Activated naive CD8-positive, alpha-beta T cell treated with anti-CD3 and anti-CD28 coated beads for 36 hours (primary cell): ENCODE data around the gene G3BP1. TPM values are rescaled to one million over a fixed set of nuclear protein-coding genes. Genes with fewer than 3 reads are reported as not detected.
"Not testable (repeated sequence)": the region's sequence is repeated elsewhere in the genome, so short reads cannot be mapped to it uniquely, and the experiment has no call there.

Experiments
- DNase-seq: peaks from one replicate; pipeline ENCODE4 v3.0.0; 2021
- H3K27ac Mint-ChIP-seq: one replicate; pipeline ENCODE4 v1.8.0; 2022; ENCODE audit warnings: mild to moderate bottlenecking, moderate library complexity, mixed read lengths
- H3K27me3 Mint-ChIP-seq: one replicate; pipeline ENCODE4 v1.8.0; 2022; ENCODE audit warnings: mild to moderate bottlenecking, mixed read lengths
- H3K36me3 Mint-ChIP-seq: one replicate; pipeline ENCODE4 v1.8.0; 2021; ENCODE audit warnings: mild to moderate bottlenecking, mixed read lengths
- H3K4me1 Mint-ChIP-seq: one replicate; pipeline ENCODE4 v1.8.0; 2021; ENCODE audit warnings: mixed read lengths
- H3K4me3 Mint-ChIP-seq: one replicate; pipeline ENCODE4 v1.8.0; 2022; ENCODE audit warnings: mild to moderate bottlenecking, moderate library complexity, mixed read lengths
- H3K9me3 Mint-ChIP-seq: one replicate; pipeline ENCODE4 v1.8.0; 2022; ENCODE audit warnings: mixed read lengths
- total RNA-seq, 2 experiments: library from RNA; stranded (reverse); gene quantifications; one replicate each; pipeline ENCODE4 v1.2.3, GENCODE V29; 2021

The G3BP1 gene
- total RNA-seq, 2 experiments from 2014 or later, result 364 to 375 TPM

DNA sequence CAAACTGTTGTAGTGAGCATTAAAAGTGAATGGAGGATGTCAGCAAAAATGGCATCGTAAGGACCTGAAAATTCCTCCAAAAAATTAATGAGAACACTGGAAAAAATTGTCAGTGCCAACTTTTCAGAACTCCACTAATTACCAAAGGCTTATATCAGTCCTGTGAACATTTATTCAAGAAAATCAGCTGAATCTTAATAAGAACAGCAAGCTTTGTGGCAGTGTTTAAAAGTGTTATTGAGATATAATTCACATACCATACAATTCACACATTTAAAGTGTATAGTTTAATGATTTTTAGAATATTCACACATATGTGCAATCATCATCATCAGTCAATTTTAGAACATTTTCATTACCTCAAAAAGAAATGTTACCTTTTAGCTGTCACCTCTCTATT is 57.6 kb downstream of the G3BP1 start:
- H3K27me3 Mint-ChIP-seq, result no peaks in the 10 kb centered on the region
- H3K4me1 Mint-ChIP-seq, result peaks cover 6% of the 10 kb centered on the region
- H3K9me3 Mint-ChIP-seq, result peaks cover 27% of the 10 kb centered on the region
- peaks cover 41% of the 10 kb centered on the region for H3K36me3 Mint-ChIP-seq
- no peak for DNase-seq
- no peak overlapping the region for H3K4me3 Mint-ChIP-seq
- no peak overlapping the region for H3K27ac Mint-ChIP-seq

DNA sequence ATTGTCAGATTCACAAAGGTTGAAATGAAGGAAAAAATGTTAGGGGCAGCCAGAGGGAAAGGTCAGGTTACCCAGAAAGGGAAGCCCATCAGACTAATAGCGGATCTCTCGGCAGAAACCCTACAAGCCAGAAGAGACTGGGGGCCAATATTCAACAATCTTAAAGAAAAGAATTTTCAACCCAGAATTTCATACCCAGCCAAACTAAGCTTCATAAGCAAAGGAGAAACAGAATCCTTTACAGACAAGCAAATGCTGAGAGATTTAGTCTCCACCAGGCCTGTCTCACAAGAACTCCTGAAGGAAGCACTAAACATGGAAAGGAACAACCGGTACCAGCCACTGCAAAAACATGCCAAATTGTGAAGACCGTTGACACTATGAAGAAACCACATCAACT is 61.1 kb downstream of the G3BP1 start:
- Mint-ChIP-seq H3K36me3 (peaks cover 40% of the 10 kb centered on the region), H3K9me3 (peaks cover 51% of the 10 kb centered on the region)
- not testable (repeated sequence) for H3K4me1 Mint-ChIP-seq, H3K4me3 Mint-ChIP-seq, H3K27ac Mint-ChIP-seq, DNase-seq, H3K27me3 Mint-ChIP-seq

DNA sequence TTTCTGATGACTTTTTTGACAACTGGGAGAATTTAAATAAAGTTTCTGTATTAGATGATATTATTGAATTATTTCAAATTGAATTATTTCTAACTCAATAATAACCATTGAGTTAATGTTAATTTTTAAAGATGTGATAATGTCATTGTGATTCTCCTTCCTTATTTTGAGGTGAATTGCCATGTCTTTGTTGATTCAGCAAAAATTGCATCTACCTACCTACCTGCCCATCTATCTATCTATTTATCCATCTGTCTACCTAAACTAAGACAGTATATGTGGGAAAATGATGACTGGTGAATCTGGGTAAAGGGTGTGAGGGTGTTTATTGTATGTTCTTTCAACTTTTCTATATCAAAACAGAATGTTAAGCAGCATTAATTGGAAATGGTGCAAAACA is 75.0 kb downstream of the G3BP1 start:
- no peak for DNase-seq
- Mint-ChIP-seq H3K9me3 (peaks cover 1% of the 10 kb centered on the region), H3K4me3 (no peak overlapping the region), H3K36me3 (no peaks in the 10 kb centered on the region), H3K27me3 (no peaks in the 10 kb centered on the region), H3K27ac (no peak overlapping the region), H3K4me1 (no peaks in the 10 kb centered on the region)

DNA sequence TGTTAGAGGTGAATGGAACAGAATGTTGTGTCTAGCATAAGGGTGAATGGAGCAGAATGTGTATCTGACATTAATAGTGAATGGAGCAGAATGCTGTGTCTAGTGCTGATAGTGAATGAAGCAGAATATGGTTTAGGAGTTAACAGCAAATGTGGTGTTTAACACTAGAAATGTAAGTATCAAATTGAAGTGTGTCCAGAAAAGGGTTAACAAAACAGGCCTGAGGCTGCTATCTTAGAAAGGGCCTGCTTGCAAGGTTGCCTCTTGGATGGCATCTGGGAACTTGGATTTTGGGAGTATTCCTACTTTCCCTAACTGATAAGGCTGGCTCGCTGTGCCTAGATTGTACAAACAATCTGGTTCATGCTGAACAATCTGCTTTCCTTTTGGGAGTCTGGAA is 76.1 kb downstream of the G3BP1 start:
- H3K27ac Mint-ChIP-seq, result no peak overlapping the region
- H3K9me3 Mint-ChIP-seq, result no peaks in the 10 kb centered on the region
- H3K27me3 Mint-ChIP-seq, result no peaks in the 10 kb centered on the region
- DNase-seq, result no peak
- no peak overlapping the region for H3K4me3 Mint-ChIP-seq
- no peaks in the 10 kb centered on the region for H3K4me1 Mint-ChIP-seq
- H3K36me3 Mint-ChIP-seq, result no peaks in the 10 kb centered on the region

DNA sequence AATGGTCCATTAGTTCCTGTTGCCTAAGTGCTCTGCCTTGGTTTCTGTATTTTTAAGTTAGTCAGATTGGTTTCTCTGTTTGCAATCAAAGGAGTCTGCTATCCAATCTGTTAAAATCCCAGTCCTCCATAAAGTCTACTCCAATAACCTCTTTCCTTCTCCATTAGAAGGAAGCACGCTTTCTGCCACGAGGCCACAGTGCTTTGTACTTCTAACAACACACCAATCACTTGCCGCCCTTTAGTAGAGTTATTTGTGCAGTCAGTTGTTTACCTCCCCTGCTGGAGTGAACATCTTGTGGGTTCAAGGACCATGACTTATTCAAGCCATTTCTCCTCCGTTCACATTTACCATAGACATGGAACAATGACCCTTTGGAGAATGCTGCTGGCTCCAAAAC is 83.9 kb downstream of the G3BP1 start:
- Mint-ChIP-seq H3K27me3 (no peaks in the 10 kb centered on the region), H3K36me3 (no peaks in the 10 kb centered on the region), H3K27ac (no peak overlapping the region), H3K9me3 (no peaks in the 10 kb centered on the region), H3K4me3 (no peak overlapping the region), H3K4me1 (no peaks in the 10 kb centered on the region)
- no peak for DNase-seq

DNA sequence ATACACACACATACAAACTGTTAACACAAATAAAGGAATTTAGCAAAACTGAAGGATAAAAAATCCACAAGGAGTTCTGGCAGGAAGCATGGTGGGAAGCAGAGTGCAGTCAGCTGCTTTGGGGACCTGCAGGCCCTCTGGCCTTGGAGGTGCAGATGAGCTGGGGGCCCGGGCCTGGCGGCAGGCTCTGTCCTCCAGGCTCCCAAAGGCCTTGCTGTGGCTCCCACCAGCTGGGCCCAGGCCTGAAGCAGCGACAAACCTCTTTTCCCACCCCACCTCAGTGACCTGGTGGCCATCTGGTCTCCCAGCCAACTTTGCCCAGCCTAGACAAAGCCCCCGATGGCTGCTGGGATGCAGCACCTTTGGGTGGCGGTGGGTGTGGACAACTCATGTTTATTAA is 85.1 kb downstream of the G3BP1 start:
- Mint-ChIP-seq H3K4me1 (no peaks in the 10 kb centered on the region), H3K36me3 (peaks cover 1% of the 10 kb centered on the region)
- no peak for DNase-seq

DNA sequence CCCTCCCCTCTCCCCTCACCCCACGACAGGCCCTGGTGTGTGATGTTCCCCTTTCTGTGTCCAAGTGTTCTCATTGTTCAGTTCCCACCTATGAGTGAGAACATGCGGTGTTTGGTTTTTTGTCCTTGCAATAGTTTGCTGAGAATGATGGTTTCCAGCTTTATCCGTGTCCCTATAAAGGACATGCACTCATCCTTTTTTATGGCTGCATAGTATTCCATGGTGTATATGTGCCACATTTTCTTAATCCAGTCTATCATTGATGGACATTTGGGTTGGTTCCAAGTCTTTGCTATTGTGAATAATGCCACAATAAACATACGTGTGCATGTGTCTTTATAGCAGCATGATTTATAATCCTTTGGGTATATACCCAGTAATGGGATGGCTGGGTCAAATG is 89.1 kb downstream of the G3BP1 start:
- not testable (repeated sequence) for H3K27ac Mint-ChIP-seq, H3K4me3 Mint-ChIP-seq

More for the DNA sequence above, 85.1 kb downstream of the G3BP1 start:
- no peaks in the 10 kb centered on the region for H3K9me3 Mint-ChIP-seq
- H3K27ac Mint-ChIP-seq, result no peak overlapping the region
- H3K27me3 Mint-ChIP-seq, result no peaks in the 10 kb centered on the region
- H3K4me3 Mint-ChIP-seq, result no peak overlapping the region

More for the DNA sequence above, 89.1 kb downstream of the G3BP1 start:
- H3K4me1 Mint-ChIP-seq, H3K36me3 Mint-ChIP-seq, H3K27me3 Mint-ChIP-seq, DNase-seq, H3K9me3 Mint-ChIP-seq: not testable (repeated sequence)

Other genes with a start within 250 kb of the G3BP1 start
- not detected for gene FAT2, start 180.6 kb upstream of the G3BP1 start, total RNA-seq
- gene SPARC, start 85.0 kb upstream of the G3BP1 start, total RNA-seq, result under 1 TPM; 0.62 to 0.66 TPM
- 10 to 100 TPM; 97.7 to 98.6 TPM for gene ATOX1, start 13.3 kb upstream of the G3BP1 start, total RNA-seq
- gene GLRA1, start 152.9 kb downstream of the G3BP1 start, total RNA-seq, result not detected